HG03103 (cell line): Measurements from ENCODE around the gene PTPN23.

Experiments used
- ATAC-seq: cut with Tn5 transposase; IDR thresholded peaks from one replicate; pipeline ENCODE4 v1.9.1; 2021; ENCODE audit warnings: low read depth; ENCODE audit not compliant: unreplicated experiment

The PTPN23 gene

GRCh38 chr3:47405820-47406761 is 25.3 kb downstream of the PTPN23 start:
- ATAC-seq, result no peak

- ATAC-seq, result no peak
Observed at GRCh38 chr3:47406762-47407149, 25.9 kb downstream of the PTPN23 start.

- no peak for ATAC-seq
Observed at GRCh38 chr3:47407237-47407636, 26.4 kb downstream of the PTPN23 start.

GRCh38 chr3:47407896-47408838 is 27.3 kb downstream of the PTPN23 start:
- no peak for ATAC-seq

- ATAC-seq, result no peak
Observed at GRCh38 chr3:47408839-47409229, 28.0 kb downstream of the PTPN23 start.

GRCh38 chr3:47409284-47409683 is 28.5 kb downstream of the PTPN23 start:
- no peak for ATAC-seq

- no peak for ATAC-seq
Observed at GRCh38 chr3:47409688-47410416, 29.0 kb downstream of the PTPN23 start.

GRCh38 chr3:47410417-47410720 is 29.5 kb downstream of the PTPN23 start:
- no peak for ATAC-seq

- no peak for ATAC-seq
Observed at GRCh38 chr3:47410801-47411646, 30.2 kb downstream of the PTPN23 start.

GRCh38 chr3:47411696-47412452 is 31.1 kb downstream of the PTPN23 start:
- no peak for ATAC-seq

- ATAC-seq, result no peak
Observed at GRCh38 chr3:47412453-47412756, 31.6 kb downstream of the PTPN23 start.

- ATAC-seq, result no peak
Observed at GRCh38 chr3:47412842-47413520, 32.2 kb downstream of the PTPN23 start.

GRCh38 chr3:47413751-47414150 is 32.9 kb downstream of the PTPN23 start:
- ATAC-seq, result no peak

- ATAC-seq, result no peak
Observed at GRCh38 chr3:47414161-47414564, 33.3 kb downstream of the PTPN23 start.

GRCh38 chr3:47414666-47415587 is 34.1 kb downstream of the PTPN23 start:
- ATAC-seq, result no peak

GRCh38 chr3:47416041-47416440 is 35.2 kb downstream of the PTPN23 start:
- ATAC-seq, result no peak

- no peak for ATAC-seq
Observed at GRCh38 chr3:47418167-47419082, 37.6 kb downstream of the PTPN23 start.
